ENCODE measurements around the gene EXD3.
"Not testable (repeated sequence)": the region's sequence is repeated elsewhere in the genome, so short reads cannot be mapped to it uniquely, and the experiment has no call there.

EXD3 gene

DNA sequence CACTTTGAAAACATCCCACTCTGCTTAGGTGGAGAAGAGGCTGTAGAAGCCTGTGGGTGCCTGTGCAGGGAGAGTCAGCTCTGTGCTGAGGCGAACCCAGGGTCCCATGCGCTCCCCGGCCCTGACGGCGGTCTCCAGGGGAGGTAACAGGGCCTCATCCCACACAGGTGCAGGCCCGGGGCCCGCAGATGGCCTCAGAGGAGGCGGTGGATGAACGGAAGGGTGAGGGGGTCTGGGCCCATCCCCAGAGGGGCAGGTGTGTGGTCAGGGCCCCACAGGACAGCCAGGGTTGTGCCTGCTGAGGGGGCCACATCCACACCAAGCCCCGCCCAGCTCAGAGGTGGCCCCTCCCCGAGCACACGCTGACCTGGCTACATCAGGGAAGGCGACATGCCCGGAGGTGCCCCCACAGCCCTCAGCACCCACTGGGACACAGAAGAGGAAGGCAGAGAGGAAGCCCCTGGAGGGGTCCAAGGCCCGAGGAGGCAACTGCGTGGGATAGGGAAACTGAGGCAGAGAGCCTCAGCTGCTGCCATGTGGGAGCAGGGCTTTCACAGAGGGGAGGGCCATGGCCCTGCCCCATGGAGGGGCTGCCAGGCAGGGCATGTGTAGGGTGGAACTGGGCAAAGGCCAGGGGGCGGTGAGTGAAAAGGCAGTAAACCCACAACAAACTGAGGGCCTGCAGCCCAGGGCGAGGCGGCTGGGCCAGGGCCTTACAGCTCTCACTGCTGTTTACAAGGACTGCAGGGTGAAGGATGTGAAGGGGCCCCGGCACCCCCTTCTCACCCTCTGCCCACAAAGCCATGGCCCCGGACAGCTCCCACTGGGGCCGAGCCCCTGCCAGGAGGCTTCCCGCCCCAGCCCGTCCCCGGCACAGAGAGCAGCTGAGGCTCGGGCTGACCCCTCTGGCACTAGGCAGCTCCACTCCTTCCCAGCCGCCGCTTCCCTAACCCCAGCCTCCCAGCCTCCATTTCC lies 29.5 kb downstream of the EXD3 start:
- DNase-seq (ENCODE audit: low read depth, low spot score) = no peak

- DNase-seq (ENCODE audit: low read depth, low spot score) = no peak
Measured at GRCh38 chr9:137392232-137393007, 30.5 kb downstream of the EXD3 start.

- no peak for DNase-seq (ENCODE audit: low read depth, low spot score)
Measured at GRCh38 chr9:137391411-137391754, 31.6 kb downstream of the EXD3 start.

GRCh38 chr9:137390553-137391410 lies 32.2 kb downstream of the EXD3 start:
- DNase-seq (ENCODE audit: low read depth, low spot score) = no peak

- DNase-seq (ENCODE audit: low read depth, low spot score) = no peak
Measured at GRCh38 chr9:137389428-137389746, 33.6 kb downstream of the EXD3 start.

DNA sequence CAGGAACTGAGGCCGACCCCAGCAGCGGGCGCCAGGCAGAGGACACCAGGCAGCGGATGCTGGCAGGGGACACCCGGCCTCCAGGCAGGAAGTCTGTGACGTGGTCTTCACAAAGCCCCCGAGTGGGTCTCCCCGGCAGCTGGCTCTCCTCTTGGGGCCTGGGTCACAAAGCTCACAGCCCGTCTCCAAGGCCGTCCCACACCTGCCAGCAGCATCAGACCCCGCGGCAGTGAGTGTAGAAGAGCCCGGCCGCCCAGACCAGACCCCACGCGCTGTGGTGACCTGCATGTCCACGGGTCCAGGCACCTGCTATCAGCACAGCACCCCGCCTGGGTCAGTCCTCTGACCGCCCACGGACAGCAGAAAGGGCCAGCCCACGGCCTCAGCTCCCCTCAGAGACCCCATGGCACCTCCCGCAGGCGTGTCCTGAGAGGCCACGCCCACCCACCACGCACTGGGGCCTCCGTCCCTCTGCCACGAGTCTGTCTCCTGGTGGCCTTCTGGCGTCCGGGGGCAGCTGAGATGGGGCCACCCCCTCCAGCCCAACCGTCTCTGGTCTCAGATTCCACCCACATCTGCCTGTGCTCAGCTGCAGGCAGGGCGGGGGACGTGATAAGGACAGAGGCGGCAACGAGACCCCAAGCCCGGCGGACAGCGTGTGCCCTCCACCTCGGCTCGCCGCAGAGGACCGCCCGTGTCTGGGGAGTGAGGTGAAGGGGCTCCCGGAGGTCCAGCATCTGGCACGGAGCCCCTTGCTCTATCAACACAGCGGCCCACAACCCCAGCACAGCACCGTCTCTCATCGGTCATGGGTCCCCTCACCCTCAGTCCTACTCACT lies 34.2 kb downstream of the EXD3 start:
- DNase-seq (ENCODE audit: low read depth, low spot score) = no peak

DNA sequence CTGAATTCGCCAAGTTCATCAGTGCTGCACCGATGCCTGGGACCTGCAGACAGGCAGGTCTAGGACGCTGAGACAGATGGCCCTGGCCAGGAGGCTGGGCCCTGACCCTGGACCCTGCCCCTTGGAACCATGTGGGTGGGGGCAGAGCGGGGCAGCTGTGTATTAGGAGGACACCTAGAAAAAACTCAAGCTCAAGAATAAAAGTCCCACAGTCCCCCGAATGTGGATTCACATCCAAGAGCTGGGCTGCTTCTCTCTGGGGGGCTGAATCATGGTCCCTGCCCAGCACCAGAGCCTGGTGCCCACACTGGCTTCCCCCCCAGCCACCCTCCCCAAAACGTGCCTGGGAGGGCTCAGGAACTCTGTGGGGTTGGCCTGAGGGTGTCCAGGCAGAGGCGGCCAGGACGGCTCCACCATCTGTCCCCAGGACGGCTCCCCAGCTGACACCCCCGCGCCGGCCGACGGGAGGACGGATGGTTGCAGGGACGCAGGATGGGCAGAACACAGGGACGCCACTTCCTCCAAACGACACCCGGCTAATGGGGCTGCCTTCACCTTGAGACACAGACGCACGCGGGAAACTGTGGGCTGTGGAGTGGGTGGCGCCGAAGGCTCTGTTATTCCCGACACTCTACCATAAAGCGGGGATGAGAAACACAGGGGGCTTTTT lies 34.9 kb downstream of the EXD3 start:
- DNase-seq (ENCODE audit: low read depth, low spot score) = no peak

DNA sequence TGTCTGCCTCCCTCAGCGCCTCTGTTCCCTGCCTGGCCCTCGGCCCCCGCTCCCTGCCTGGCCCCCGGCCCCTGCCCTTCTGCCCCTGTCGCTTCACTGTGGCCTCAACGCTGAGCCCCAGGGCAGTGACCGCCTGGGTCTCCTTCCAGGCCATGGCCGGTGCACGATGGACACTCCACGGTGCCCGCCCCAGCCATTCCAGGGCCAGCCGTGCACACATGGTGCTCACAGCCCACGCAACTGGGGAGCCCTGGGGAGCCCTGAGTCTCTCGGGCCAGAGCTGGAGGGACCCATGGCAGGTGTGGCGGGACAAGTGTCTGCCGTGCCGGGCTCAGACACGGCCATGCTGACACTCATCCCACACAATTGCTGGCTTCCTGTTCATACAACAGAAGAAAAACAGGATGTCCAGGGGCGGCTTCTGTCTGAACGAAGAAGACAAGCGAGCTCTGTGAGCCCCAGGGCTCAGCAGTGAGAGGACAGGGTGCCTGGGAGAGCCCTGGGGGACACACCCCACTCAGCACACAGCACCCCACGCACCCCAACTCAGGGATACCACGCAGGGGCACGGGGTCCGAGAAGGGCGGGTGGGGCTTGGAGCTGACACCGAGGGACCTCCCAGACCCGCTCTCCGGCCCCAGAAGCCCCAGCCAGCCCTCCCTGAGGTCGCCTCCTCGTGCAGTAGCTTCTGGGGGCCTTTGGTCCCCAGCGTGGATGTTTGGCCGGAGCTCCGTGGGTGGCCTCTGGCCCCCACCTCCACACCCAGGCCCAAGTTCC lies 35.7 kb downstream of the EXD3 start:
- DNase-seq (ENCODE audit: low read depth, low spot score) = no peak

GRCh38 chr9:137386507-137387113 lies 36.4 kb downstream of the EXD3 start:
- not testable (repeated sequence) for DNase-seq (ENCODE audit: low read depth, low spot score)

- DNase-seq (ENCODE audit: low read depth, low spot score) = no peak
Measured at GRCh38 chr9:137385061-137385655, 37.8 kb downstream of the EXD3 start.

DNA sequence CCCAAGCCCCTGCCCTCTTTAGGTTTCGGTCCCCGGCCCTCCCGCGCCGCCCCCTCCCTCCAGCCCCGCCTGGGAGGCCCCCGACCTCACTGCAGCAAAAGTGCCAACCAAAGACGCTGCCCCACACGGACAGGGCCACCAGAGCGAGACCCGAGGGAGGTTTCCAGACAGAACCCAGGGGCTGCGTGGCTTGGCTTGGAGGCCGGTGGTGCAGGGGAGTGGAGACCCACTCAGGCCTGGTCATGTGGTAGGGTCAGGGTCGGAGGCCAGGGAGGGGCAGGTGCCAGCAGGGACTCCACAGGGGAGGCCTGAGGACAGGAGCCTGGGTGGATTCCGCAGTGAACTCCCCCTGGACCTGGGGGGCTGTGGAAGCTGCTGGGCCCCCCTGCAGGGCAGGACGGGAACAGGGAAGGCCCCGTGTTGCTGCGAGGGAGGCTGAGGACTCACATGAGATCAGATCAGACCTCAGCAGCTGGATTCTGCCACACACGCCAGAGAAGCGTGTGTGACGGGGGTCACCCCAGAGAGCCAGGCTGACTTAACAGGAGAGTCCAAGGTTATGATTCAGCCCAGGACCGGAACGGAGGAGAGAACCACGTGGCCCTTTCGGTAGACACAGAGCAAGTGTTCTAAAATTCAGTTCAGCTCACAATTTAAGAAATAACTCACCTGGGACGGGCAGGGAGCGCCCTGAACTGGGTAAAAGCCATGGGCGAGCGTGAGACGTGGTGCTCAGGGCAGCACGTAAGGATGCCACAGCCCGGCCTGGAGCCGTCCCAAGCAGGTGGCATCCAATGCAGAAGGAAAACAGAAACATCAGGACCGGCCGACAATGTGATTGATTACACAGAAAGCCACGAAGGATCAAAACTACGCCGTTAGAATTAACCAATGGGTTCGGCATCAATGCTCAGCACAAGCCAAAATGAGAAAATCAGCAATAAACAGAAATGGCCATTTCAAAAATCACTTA lies 38.9 kb downstream of the EXD3 start:
- DNase-seq (ENCODE audit: low read depth, low spot score) = no peak

DNA sequence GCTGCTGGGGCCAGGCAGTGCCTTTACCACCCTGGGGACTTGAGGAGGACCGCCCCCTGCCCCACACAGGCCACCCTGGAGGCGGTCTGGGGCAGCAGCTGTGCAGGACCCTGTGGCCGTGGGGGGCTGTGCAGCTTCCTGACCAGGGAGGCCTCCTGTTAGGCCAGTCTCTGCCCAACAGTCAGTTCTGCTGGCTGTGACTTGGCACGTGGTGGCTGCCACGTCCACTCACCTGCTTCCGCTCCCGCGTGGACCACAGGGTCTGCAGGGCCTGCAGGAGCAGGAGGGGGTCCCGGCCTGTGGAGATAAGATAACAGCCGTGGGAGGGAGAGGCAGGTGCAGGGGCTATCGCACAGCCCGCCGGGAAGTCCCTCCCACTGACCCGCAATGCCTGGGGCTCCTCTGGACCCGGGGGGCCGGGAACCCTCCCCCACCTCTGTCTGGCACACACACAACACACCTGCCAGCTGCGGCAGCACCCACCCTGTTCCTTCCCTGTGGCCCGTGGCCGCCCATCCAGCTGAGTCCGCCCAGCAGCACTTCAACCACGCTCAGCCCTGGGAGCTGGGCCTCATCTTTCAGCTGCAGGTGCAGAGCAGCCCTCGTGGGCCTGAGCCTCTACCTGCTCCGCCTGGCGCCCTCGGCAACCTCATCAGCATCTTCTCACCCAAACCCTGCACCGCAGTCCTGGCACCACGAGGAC lies 39.7 kb downstream of the EXD3 start:
- DNase-seq (ENCODE audit: low read depth, low spot score) = no peak

GRCh38 chr9:137382444-137383080 lies 40.4 kb downstream of the EXD3 start:
- no peak for DNase-seq (ENCODE audit: low read depth, low spot score)

- DNase-seq (ENCODE audit: low read depth, low spot score) = no peak
Measured at GRCh38 chr9:137381501-137382443, 41.2 kb downstream of the EXD3 start.

DNA sequence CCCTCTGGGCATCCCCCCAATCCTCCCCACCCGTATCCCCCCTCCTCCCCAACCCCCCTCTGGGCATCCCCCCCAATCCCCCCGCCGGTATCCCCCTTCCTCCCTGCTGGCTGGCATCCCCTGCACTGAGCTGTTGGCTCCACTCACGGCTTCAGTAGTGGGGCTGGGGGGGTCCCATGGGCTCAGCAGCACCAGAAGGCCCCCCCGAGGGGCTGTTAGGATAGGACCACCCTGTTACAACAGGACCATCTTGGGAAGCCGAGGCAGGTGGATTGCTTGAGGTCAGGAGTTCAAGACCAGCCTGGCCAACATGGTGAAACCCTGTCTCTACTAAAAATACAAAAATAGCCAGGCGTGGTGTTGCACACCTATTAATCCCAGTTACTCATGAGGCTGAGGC lies 42.4 kb downstream of the EXD3 start:
- DNase-seq (ENCODE audit: low read depth, low spot score) = no peak

Data from iPS DF 19.7 (cell line).